RCC 7860 (cell line): ENCODE data around the gene MRPL48.

Experiments used
- DNase-seq: peaks from one replicate; pipeline ENCODE4 v3.0.0-alpha.2; 2015; ENCODE audit warnings: low spot score
- FAIRE-seq: peaks from 2 replicates; lab custom pipeline; 2012; peaks lifted over from hg19 to GRCh38; lab: Jason Lieb, UNC

The MRPL48 gene

DNA sequence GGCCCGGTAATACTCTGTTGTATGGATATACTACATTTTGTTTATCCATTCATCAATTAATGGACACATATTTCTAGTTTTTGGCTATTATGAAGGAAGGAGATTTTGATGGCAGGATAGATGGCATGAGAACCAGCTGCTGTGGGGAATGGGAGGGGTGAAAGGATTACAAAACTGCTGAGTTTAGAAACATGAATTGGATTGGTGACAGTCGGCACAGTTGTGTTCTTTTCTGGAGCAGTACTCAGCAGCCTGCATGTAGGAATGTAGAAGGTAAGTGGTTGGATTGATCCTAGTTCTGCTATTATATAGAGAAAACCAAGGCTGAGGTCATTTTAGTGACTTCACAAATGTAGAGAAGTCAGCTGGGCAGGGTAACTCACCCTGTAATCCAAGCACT, 96.2 kb downstream of the MRPL48 start:
- no peak for FAIRE-seq
- no peak for DNase-seq

DNA sequence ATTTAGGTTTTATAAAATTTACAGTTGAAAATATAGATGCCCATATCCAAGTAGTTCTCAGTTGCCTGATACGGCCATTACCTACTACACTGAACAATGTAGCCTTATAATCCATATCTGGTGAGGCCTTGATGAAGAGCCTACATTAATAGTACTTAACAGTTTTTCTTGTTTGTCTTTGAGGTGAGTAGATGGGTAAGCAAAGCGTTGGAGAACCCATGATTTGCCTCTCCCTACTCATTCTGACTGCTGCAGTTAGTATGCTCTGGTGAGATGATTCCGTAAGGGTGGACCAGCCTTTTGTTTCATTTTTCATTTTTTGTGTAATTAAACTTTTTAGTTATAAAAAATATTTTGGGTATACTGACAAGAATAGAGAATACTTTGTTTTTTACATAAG, 100.6 kb downstream of the MRPL48 start:
- FAIRE-seq, result no peak

DNA sequence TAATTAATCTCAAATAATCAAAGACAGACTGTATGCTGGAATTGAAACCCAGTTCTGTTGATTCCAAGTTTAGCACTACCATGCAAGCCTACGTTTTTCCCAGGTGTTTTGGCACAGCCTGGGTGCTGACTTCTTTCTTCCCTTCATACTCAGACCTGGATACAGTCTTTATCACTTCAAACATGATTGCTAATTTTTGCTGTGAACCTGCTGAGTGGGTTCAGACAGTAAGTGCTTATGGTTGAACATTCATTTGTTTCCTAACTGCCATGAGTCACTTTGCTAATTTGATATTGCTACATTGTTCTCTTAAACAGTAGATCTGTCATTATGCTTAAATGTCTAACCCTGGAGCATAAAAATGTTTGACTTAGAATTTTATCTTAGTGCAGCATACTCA, 101.3 kb downstream of the MRPL48 start:
- FAIRE-seq (no peak), DNase-seq (no peak)

More for the DNA sequence above, 100.6 kb downstream of the MRPL48 start:
- no peak for DNase-seq

DNA sequence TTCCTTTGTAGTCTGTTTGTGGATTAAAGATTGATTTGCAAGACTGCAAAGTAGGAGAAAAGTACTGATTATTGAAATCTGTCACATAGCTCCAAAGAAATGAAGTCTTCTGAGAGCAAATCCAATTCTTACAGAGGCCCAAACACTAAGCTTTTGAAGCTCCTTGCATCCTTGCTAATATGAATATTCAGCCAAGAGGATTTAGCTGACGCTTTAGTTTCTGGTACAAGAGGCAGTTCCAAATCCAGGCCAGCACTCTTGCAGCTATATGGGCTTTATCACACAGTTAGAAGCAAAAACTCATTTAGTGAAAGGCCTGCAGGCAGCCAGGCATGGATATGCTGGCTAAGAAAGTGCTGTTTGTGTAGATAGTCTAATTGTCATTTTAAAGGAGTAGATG, 101.9 kb downstream of the MRPL48 start:
- no peak for FAIRE-seq
- no peak for DNase-seq

DNA sequence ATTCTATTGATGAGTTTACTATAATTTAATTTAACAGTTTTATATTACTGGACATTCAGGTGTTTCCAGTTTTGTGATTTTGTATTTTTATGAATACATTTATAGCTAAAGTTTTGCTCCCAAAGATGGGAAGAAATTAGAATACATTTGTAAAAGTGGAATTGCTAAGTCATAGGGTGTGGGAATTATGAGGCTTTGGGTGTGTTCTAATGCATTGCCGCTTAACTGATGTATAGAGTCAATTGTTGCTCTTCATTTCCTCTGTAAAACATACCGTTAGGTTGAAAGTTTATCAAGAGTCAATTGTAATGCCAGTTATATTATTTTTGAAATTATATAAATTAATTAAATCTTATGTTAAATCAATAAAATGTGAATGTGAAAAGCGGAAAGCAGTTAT, 105.4 kb downstream of the MRPL48 start:
- FAIRE-seq (no peak), DNase-seq (no peak)

DNA sequence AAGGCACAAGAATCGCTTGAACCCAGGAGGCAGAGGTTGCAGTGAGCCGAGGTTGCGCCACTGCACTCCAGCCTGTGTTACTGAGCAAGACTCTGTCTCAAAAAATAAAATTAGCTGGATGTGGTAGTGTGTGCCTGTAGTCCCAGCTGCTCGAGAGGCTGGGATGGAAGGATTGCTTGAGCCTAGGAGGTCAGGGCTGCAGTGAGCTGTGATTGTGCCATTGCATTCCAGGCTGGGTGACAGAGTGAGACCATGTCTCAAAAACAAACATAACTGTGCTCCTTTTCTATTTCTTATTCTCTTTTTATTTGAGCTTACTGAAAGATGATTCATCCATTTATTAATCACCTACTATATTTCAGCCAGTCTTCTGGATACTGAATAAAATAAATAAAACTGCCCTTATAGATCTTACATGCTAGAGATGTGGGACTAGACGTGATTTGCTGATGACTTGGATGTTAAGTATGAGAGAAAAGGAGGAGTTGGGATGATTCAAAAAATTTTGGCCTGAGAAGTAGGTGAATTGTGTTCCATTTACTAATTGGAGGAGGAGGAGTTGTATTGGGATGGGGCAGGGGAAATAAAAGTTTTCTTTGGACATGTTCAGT, 107.2 kb downstream of the MRPL48 start:
- DNase-seq (no peak), FAIRE-seq (no peak)

DNA sequence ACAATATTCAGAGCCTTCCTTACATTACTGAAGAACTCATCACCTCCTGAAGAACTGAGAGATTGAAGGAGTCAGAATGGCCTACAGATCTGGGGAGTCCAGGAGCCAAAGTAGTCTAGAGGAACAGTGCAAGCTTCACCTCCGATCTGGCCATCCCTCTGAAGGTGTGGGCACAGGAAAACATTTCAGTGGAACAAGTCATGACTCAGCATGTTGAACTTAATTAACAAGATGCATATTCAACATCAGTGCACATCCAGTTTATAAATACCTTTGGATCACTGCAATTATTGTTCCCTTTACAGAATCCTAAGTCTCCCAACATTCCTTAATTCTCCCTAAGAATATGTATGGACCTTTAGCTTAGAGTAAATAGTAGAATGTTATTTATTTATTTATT, 114.6 kb downstream of the MRPL48 start:
- DNase-seq (no peak), FAIRE-seq (no peak)

DNA sequence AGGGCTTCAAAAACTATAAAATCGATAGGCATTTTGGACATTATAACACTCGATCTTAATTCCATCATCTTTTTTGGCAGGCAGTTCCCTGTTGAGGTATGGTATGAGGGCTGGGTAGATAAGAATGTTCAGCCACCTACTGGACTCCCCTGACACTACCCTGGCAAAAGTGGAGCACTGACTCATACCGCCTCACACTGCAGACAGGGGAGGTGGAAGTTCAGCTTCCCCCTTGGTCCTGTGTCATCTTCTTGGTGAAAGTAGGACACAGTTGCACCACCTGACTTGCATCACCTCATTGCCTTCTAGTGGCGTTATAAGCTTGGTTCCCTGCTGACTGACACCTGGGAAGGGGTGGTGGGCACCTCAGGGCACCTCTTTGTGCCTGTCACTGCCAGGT, 119.5 kb downstream of the MRPL48 start:
- FAIRE-seq (no peak), DNase-seq (peak; percentile 40)

DNA sequence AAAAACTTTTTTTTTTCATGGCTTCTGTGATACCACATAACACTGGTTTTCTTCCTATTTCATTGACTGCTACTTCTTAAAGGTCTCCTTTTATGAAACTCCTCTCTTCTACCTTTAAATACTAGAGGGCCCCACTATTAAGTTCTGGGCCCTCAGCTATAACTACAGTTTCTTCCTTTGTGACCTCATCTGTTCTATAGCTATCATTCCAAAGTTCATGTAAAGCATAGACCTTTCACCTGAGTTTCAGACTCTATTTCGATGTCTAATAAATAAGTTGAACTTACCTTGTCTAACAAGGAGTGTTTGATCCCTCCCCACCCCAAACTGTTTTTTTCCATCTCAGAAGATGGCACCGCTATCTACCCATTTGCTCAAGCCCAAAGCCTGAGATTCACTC, 124.4 kb downstream of the MRPL48 start:
- no peak for FAIRE-seq
- no peak for DNase-seq

DNA sequence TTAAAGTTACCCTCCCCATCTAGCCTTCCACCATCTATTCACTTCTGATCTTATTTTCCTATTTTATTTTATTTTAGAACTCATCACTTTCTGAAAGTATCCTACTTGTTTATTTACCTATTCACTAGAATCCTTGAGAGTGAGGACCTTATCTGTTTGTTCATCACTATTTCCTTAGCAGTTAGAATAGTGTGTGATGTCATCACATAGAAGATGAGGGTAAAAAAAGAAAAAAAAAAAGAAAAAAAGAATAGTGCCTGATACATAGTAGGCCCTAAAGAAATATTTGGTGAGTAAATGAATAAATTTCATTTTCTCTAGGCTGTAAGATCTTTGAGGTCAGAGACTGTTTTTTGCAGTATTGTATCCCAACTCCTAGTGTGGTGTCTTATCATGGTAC, 125.8 kb downstream of the MRPL48 start:
- FAIRE-seq (no peak), DNase-seq (no peak)

DNA sequence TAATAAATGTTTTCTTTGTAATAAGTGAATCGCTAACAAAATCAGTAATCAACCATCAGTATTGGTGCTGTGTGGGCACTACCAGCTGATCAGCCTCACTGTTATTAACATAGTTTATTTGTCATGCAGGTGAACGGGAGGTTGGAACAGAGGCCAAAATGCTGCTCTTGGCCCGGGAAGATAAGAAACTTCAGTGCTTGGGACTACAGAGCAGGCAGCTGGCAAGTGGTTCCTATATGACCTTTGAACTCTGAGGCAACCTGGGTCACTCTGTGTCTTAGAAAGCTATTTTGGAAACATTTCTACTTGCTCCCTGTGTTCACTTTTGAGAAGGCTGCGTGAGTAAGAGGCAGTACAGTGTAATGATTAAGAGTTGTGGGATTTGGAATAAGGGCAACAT, 126.6 kb downstream of the MRPL48 start:
- DNase-seq (no peak), FAIRE-seq (no peak)
